ENCODE data around the gene ELP4.

ELP4 gene

DNA sequence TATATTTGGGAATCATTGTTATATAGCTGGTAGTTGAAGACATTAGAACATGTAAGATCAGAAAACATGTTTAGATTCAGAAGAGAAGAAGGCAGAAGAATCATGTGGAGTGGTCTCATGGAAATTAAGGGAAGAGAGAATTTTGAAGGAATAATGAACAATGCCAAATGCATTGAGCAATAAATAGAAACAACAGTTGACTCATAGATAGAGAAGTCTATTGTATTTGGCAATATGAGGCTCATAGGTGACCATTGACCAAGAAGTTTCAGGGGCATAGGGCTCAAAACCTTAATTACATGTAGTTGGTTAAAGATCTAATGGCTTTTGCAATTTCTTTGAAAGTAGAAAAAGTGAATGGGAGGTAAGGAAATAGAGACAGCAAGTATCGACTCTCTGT lies 177.7 kb downstream of the ELP4 start:
- no peaks in the 10 kb centered on the region for H3K27me3 ChIP-seq (ENCODE audit: low read length)
- no peaks in the 10 kb centered on the region for H3K36me3 ChIP-seq (ENCODE audit: low read length)
- H3K9me3 ChIP-seq (ENCODE audit: insufficient read depth, low read length): no peaks in the 10 kb centered on the region
- no peak overlapping the region for H3K27ac ChIP-seq (ENCODE audit: low read depth, low read length)
- H3K9me2 ChIP-seq (replicated peaks; ENCODE audit: insufficient read depth, low read length): no peaks in the 10 kb centered on the region
- no peaks in the 10 kb centered on the region; the same call in 1 of the 2 replicates for H4K20me1 ChIP-seq (ENCODE audit: low read depth, low read length)
- H3K9ac ChIP-seq (ENCODE audit: low read length): no peak overlapping the region
- TF ChIP-seq EZH2phosphoT487 (conservative IDR thresholded peaks at IDR 0.05; ENCODE audit: low read length): no peak
- TF ChIP-seq, protein P1, sequence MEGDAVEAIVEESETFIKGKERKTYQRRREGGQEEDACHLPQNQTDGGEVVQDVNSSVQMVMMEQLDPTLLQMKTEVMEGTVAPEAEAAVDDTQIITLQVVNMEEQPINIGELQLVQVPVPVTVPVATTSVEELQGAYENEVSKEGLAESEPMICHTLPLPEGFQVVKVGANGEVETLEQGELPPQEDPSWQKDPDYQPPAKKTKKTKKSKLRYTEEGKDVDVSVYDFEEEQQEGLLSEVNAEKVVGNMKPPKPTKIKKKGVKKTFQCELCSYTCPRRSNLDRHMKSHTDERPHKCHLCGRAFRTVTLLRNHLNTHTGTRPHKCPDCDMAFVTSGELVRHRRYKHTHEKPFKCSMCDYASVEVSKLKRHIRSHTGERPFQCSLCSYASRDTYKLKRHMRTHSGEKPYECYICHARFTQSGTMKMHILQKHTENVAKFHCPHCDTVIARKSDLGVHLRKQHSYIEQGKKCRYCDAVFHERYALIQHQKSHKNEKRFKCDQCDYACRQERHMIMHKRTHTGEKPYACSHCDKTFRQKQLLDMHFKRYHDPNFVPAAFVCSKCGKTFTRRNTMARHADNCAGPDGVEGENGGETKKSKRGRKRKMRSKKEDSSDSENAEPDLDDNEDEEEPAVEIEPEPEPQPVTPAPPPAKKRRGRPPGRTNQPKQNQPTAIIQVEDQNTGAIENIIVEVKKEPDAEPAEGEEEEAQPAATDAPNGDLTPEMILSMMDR (IDR thresholded peaks at IDR 0.05; ENCODE audit: insufficient read depth, low read length, poor library complexity, severe bottlenecking): no peak
- H3K79me2 ChIP-seq (ENCODE audit: insufficient read depth, low read length): no peaks in the 10 kb centered on the region
- H3K4me3 ChIP-seq (ENCODE audit: insufficient read depth, low read length, poor library complexity, severe bottlenecking): no peak overlapping the region
- H3K4me2 ChIP-seq (ENCODE audit: low read depth, low read length, poor library complexity, severe bottlenecking): no peak overlapping the region
- H3F3A ChIP-seq (ENCODE audit: insufficient read depth): no peaks in the 10 kb centered on the region
- H2AFZ ChIP-seq (ENCODE audit: low read depth, low read length, severe bottlenecking): no peak overlapping the region

- TF ChIP-seq, protein P1 (IDR thresholded peaks at IDR 0.05; ENCODE audit: insufficient read depth, low read length, poor library complexity, severe bottlenecking): no peak
- TF ChIP-seq EZH2phosphoT487 (conservative IDR thresholded peaks at IDR 0.05; ENCODE audit: low read length): no peak
- no peak overlapping the region for H3K4me3 ChIP-seq (ENCODE audit: insufficient read depth, low read length, poor library complexity, severe bottlenecking)
- no peaks in the 10 kb centered on the region; the same call in 1 of the 2 replicates for H4K20me1 ChIP-seq (ENCODE audit: low read depth, low read length)
Measured at GRCh38 chr11:31687861-31688260, 178.3 kb downstream of the ELP4 start.

GRCh38 chr11:31689559-31689958 lies 180.0 kb downstream of the ELP4 start:
- no peaks in the 10 kb centered on the region for H3K9me2 ChIP-seq (replicated peaks; ENCODE audit: insufficient read depth, low read length)
- no peaks in the 10 kb centered on the region for H3F3A ChIP-seq (ENCODE audit: insufficient read depth)
- H3K4me3 ChIP-seq (ENCODE audit: insufficient read depth, low read length, poor library complexity, severe bottlenecking): no peak overlapping the region
- H4K20me1 ChIP-seq (ENCODE audit: low read depth, low read length): no peaks in the 10 kb centered on the region
- H3K79me2 ChIP-seq (ENCODE audit: insufficient read depth, low read length): no peaks in the 10 kb centered on the region
- no peak overlapping the region for H3K4me2 ChIP-seq (ENCODE audit: low read depth, low read length, poor library complexity, severe bottlenecking)
- no peak overlapping the region for H3K27ac ChIP-seq (ENCODE audit: low read depth, low read length)
- H3K36me3 ChIP-seq (ENCODE audit: low read length): no peaks in the 10 kb centered on the region
- no peak for TF ChIP-seq EZH2phosphoT487 (conservative IDR thresholded peaks at IDR 0.05; ENCODE audit: low read length)
- TF ChIP-seq, protein P1 (IDR thresholded peaks at IDR 0.05; ENCODE audit: insufficient read depth, low read length, poor library complexity, severe bottlenecking): no peak
- H3K27me3 ChIP-seq (ENCODE audit: low read length): no peaks in the 10 kb centered on the region
- H2AFZ ChIP-seq (ENCODE audit: low read depth, low read length, severe bottlenecking): no peak overlapping the region
- no peaks in the 10 kb centered on the region for H3K9me3 ChIP-seq (ENCODE audit: insufficient read depth, low read length)
- H3K9ac ChIP-seq (ENCODE audit: low read length): no peak overlapping the region

More at GRCh38 chr11:31687861-31688260, 178.3 kb downstream of the ELP4 start:
- no peak overlapping the region for H3K9ac ChIP-seq (ENCODE audit: low read length)
- H2AFZ ChIP-seq (ENCODE audit: low read depth, low read length, severe bottlenecking): no peak overlapping the region
- H3K9me3 ChIP-seq (ENCODE audit: insufficient read depth, low read length): no peaks in the 10 kb centered on the region
- H3K36me3 ChIP-seq (ENCODE audit: low read length): no peaks in the 10 kb centered on the region
- no peaks in the 10 kb centered on the region for H3K9me2 ChIP-seq (replicated peaks; ENCODE audit: insufficient read depth, low read length)
- no peaks in the 10 kb centered on the region for H3F3A ChIP-seq (ENCODE audit: insufficient read depth)
- no peaks in the 10 kb centered on the region for H3K79me2 ChIP-seq (ENCODE audit: insufficient read depth, low read length)
- no peak overlapping the region for H3K27ac ChIP-seq (ENCODE audit: low read depth, low read length)
- H3K4me2 ChIP-seq (ENCODE audit: low read depth, low read length, poor library complexity, severe bottlenecking): no peak overlapping the region
- no peaks in the 10 kb centered on the region for H3K27me3 ChIP-seq (ENCODE audit: low read length)

Measured in SU-DHL-6 (cell line).